NCI-H446 (cell line): ENCODE measurements around the gene FAM149A.

ENCODE experiments used
- DNase-seq, 2 experiments: peaks; one replicate each; lab custom pipeline; 2025; lab: John Stamatoyannopoulos, UW

The FAM149A gene

DNA sequence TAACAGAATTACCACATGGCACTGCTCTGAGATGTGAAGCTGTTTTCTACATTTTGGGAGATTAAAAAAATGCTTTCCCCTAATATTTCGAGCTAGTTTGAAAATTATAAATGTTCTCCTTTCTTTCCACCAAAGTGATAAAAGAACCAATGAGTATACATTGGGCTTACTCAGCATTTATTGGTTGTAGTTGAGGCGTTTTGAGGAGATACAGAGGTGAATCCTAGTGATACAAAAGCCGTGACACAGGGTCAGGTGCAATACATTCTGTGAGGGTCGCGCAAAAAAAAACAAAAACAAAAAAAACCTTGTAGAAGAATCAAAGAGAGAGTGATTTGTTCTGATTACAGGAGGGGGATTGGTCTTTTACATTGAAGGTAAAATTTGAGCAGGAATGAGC lies 54.5 kb downstream of the FAM149A start:
- DNase-seq = no peak

DNA sequence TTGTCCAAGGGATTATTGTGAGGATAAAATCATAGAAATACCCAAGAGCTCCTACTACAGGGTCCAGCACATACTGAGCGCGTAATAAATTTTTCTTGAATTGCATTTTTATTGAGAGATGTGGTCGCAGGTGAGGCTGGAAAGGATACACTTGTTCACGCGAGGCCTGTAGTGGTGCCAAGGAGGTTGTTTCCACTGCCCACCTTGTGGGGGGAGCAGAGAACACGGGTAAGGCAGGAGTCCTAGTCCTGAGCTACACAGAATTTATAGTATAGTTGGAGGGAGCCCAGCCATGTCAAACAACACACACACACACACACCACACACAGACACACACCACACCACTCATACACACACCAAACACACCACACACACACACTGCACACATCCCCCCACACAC lies 55.1 kb downstream of the FAM149A start:
- no peak for DNase-seq

DNA sequence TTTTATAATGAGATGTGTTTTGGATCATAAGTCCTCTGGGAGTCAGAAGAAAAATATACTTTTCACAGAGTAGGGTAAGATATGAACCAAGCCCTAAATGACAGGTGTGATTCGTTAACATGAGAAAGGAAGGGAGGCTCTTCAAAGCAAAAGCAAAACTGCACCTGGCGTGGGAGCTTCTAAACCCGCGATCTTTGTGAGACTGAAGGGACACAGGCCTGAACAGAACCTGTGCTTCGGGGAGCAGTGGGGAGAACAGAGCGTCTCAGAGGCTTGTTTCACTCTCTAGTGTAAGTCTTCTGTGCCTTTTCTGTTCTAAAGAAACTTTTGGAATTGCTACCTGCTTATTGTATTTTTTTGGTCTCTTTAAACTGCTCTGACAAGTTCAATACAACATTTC lies 56.6 kb downstream of the FAM149A start:
- no peak for DNase-seq

DNA sequence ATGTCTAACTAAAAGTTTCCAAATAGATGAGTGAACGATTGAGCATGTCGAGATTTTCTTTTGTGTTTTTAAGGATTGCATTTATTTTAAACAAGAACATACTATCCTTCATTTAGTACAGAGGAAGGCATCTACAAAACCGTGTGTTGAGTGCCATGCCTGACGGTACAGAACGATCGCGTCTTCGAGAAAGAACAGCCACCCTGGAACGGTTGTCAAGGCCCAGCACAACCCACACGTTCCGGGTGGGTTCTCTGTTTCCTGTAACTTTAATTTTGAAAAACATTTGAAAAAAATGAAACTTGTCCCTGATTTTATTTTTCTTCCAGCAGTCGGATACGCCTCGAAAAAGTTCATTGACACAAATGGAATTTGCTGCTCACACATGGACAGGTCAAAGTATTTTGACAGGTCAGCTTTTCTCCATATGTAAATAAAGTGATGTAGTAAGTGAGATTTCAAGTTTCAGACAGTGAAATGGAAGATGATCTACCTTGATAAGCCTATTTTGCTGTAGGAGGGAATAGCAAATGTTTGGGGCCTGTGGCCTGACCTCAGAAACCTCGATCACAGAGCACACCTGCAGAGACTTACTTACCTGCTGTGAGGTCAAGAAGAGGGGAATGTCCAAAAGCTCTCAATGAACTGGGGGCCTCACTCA lies 62.5 kb downstream of the FAM149A start:
- no peak for DNase-seq

DNA sequence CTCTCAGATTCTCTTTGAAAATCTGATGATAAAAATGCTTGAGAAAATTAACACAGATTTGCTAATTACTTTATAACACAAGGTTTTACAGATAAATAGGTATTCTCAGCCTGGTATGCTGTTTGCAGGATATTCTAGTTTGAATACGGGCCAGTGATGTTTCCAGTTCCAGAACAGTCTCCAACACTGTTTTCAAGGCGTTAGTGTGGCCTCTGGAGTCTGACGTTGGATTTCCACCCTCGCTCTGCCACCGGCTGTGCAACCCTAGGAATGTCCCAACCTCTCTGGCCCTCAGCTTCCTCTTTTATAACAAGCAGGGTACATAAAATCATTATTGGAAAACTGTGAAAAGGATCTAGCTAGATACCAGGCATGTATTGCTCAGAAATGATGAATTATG lies 63.1 kb downstream of the FAM149A start:
- DNase-seq = no peak

DNA sequence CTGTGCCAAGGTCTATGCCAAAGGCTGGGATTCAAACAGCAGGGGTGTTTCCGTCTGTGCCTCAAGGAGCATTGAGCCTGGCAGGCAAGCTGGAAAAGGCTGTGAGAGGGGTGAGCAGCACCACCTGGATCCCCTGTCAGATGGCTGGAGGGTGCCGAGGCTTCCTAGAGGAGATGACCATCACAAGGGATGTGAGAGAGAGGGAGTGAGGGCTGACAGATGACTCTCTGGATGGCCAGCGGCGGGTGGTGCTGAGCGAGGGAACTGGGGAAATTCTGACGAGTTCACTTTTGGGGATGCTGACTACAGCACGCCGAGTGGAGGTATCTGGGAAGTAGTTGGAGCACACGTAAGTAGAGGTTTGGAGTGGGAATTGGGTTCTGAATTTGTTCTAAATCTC lies 64.2 kb downstream of the FAM149A start:
- DNase-seq = no peak

DNA sequence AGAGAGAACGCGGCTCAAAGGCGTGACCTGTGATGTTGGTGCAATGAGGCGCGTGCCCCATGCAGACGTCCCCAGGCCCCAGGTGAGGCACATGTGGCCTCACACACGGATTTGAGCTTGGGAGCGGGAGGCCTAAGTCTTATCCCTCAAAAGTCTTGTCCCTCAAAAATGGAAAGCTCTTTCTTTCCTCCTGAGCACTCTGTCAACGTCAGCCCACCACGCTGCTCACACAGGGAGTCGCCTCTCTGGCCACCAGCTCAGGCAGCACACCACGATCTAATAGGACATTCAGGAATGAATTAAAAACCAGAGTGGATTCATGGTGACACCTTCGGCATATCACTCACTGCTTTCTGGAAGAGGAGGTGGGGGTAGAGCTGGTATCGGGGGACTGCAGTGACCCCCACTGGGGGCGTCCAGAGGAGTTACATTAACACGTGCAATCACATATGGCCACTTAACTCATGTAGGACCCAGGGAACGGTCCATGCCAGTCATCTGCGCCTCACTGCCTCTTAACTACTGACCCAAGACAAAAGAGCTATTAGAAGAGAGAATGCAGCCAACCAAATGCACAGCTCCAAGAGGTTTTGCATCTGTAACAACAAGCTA lies 64.9 kb downstream of the FAM149A start:
- DNase-seq = no peak

DNA sequence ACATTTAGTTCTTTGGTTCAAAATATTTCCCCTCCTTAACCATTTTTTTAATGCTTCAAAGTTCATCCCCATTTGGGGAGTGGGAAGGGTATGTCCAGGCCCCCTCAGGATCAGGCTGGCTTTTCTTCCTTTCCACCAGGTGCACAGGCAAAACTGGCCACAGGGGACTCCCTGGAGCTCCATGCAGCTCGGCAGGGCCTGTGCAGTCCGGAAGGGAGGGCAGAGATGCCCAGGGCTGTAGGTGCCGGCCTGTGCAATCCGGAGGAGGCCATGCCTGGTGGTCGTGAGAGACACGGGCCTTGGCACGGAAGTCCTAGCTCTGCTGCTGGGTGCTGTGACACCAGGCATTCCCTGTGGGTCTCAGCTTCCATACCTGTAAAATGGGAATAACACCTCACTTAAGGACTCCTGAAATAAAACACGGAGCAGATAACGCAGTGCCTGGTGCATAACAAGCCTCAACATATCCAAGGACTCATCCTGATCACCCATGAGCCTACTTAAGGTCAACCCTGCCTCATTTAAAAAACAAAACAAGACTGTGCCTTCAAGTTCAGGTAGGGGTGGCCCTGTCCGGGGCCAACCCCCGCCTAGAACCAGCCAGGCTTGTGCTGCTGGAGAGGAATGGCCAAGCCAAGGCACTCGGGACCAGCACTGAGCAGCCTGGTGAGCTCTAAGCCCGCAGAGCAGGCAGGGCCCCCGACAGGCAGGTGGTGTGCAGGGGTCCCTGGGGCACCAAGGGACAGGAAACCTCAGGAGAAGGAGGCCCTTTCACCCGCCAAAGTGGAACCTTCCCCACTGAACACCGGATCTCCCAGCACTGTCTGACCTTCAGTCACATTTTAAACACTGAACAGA lies 65.7 kb downstream of the FAM149A start:
- DNase-seq = no peak

DNA sequence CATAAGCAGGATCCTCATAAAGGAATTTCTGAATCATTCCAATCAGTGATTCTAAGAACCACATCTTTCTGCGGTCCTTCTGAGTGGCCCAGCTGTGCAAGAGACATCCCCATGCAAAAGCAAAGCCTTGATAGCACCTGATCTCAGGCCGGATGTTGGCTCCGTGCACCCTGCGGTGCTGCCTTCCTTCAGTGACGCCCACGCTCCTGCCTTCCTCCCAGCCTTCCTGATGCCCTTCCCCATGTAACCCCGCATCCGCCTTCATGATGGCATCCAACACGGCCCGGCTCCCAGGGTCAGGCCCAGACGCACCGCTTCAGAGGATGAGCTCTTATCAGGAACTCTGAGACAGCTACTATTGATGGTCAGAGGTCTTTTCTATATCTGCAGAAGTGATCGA lies 66.5 kb downstream of the FAM149A start:
- DNase-seq = no peak

DNA sequence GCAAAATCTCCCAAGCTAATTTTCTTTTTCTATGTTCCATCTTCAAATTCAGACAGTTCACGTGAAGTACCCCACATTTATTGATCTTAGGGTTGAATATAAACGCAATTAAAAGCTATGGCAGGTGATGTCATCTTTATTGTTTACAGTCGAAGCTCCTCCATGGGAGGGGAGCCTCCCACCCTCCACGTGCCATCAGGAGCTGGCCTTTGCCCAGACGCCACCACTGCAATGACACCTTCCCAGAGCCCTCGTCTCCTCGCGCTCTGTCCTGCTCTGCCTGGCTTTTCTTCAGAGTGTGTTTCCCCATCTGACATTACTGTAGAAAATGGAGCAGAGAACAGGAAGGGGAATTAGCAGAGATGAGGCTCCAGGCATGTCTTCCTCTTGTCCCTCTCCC lies 68.0 kb downstream of the FAM149A start:
- no peak for DNase-seq

DNA sequence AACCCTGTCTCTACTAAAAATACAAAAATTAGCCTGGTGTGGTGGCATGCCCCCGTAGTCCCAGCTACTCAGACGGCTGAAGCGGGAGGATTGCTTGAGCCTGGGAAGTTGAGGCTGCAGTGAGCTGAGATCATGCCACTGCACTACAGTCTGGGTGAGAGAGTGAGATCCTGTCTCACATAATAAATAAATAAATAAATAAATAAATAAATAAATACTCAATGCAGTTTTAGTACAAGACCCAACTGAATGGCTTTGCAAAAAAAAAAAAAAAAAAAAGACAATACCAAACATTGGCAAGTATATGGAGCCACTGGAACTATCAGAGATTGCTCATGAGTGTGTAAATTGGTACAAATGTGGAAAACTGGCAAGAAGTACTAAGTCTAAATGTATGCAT lies 83.6 kb downstream of the FAM149A start:
- no peak for DNase-seq

DNA sequence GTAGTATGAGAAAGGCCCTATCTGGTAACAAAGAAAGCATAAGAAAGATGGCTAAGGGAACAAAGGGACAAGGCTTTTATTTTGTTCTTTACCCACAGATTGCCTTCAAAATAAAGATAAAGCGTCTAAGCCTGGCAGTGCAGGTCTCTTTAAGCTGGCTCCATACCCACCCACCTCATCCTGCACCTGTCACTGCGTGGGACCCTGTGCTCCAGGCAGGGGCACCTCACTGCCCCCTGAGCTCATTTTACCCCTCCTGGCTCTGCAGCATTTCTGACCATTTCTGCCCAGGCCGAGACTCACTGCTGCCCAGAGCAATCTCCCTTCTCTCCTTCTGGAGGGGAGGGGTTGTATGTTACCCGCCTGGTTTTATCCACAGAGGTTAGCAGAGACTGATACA lies 85.2 kb downstream of the FAM149A start:
- DNase-seq = no peak

DNA sequence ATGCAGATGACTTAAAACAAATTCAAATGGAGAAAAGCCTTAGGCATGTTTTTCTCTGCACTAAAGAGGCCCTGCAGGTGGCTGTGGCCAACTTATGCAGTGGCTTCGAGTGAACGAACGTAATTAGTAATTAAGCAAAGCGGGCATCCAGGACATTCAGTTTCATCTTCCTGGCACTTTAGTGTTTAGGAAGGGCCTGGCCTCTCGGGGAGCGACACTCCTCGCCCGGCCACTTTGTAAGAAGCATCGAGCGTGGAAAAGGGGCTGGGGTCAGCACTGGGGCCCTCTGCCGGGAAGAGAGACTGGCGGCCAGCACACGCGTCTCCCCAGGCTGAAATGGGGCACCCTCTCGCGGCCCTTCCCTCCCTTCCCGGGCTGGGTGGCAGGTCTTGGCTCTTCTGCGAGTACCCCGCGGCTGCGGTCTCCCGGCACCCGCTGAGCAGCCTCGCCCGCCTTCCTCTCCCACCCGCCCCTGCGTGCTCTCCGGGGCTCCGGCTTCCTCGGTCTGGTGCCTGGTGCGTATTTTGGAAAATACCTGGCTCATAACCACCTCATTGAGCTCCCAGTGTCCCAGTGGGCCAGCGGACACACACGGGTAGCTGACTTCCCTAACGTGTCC lies 86.2 kb downstream of the FAM149A start:
- no peak for DNase-seq

DNA sequence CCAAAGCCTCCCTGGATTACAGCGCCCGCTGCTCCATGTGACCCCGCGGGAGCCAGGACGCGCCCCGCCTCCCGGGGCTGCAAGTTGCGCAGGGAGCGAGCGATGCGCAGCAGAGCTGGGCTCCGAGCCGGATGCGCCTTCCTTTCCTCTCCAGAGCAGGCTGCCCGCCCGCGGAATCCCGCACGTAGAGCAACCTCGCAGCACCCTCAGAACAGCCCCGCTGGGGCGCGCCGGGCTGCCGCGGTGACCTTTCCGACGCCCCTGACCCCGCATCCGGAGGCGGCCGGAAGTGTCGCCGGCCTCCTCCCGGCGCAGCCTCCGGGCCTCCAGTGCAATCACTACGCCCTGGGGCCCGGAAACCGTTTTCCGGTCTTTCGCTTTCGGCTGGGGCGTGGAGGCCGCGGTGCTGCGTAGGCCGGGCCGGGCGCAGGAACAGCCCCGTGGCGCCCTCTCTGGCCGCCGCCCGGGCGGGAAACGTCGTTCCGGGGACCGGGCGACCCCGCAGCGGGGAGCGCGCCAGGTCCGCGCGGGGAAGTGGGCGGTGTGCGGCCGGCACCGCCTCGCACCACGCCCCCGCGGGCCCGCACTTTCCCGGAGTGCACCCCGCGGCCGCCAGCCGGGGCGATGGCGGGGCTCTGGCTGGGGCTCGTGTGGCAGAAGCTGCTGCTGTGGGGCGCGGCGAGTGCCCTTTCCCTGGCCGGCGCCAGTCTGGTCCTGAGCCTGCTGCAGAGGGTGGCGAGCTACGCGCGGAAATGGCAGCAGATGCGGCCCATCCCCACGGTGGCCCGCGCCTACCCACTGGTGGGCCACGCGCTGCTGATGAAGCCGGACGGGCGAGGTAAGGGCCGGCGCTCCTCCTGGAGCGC lies 86.9 kb downstream of the FAM149A start, which contains the start of gene CYP4V2:
Gene CYP4V2 (plus strand): TSS at position 368 of the 866 bp plus-strand sequence. CDS start 257 bp downstream, at position 625.
- no peak for DNase-seq

DNA sequence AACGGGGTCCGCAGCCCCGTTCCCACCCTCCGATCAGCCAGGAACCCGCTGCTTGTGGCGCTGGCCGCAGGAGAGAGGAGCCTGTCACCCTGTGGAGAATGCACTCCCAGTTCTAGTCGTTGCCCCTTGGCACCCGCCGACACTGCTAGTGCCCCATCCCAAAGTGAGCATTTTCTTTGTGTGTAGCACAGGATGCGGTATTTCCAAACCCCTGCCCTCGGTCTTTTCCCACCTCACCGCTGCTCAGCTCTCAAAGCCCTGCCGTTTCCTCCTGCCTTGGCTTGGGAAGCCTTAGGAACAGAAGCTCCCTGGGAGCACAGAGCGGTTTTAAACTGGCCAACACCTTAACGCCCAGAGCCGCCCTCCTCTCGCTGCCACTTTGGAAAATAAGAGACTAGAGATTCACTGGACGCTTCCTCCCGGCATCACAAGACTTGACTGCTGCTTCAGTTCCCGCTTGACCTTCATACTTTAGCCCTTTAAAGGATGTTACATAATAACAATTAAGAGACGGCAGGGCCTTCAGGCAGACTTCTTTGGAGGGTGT lies 87.6 kb downstream of the FAM149A start:
- DNase-seq = no peak

DNA sequence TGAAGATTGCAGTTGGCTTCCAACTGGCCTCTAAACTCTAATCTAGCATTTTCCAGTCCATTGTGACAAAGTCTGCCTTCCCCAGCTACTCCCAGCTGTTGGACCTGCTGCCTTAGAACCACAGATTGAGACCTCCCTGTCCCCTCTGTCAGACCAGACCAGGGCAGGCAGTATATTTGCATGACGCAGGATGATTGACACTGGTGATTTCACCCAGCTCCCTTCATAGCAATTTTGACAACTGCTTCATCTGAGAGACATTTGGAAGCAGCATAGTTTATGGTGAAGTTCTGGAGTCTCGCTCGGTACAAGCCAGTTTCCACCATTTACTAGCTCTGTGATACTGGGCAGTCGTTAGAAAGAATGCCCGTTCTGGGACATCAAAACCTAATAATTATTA lies 89.3 kb downstream of the FAM149A start:
- no peak for DNase-seq

DNA sequence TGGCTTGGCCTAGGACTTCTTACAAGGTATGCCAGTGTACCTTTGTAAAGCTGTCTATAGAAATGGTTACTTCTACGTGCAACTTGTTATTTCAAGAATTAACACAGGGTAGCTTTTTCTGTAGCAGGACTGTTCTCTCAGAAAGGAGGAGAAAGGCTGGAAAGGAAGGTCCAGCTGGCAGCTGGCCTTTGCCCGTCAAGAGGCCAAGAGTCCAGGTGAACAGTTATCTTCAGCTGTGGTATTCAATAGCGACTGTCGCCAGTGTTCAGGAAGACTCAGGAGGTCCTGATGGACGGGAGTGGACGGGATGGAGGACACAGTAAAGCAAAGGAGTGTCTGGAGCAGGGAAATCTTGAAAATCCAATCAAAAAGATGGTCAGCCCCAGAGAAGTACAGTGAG lies 91.6 kb downstream of the FAM149A start:
- no peak for DNase-seq

DNA sequence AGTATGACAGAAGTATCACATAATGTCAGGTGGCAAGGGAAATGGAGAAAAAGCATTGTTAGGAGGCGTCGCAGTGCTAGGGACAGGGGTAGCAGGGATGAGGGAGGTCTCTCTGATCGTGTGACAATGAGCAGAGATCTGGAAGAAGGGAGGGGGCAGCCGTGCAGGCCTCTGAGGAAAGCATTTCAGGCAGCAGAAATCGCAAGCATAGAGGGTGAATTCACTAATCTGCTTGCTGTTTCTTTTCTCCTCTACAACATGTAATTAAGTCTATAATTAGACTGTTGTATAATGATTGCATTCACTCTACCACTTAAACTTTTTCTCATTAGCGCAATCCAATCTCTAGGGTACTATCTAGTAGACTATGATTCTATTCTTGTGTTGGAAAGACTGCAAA lies 96.0 kb downstream of the FAM149A start:
- no peak for DNase-seq

DNA sequence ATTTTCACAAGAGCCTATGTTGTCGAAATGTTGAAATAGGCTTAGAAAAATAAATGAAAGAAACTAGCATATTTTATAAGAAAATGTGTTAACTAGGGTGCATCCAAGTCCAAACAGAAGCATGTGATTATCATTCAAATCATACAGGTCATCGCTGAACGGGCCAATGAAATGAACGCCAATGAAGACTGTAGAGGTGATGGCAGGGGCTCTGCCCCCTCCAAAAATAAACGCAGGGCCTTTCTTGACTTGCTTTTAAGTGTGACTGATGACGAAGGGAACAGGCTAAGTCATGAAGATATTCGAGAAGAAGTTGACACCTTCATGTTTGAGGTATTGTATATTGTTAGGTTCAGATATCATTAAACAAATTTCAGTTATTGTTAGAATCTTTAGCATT lies 96.5 kb downstream of the FAM149A start:
- no peak for DNase-seq

DNA sequence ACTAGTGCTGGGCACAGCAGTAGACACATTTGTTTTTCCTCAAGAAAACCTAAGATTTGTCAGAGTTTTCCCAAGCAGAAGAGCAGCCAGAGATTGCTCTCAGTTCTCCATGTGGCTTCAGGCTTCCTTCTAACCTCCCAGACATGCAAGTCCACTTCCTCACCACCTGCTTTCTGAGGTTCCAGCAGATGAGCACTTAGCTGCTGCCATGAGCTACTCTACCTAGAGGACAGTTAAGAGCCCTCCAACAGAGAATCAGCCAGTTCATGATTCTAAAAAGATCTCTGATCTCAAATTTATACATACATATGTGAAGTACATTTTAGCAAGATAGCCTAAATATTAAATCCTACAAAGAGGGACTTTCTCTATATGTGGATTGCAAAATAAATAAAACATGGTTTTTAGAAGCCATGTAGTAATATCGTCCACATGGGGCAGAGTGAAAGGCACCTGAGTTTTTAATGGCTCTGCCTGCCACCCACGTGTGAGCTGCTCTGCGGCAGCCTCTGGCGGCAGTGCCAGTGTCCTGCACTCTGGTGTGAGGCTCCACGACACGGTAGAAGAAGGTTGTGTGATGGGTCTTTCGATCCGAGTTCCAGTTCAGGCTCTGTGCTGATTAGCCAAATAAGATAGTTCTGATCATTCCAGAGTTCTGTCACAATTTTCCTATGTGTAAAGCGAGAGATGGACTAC lies 97.2 kb downstream of the FAM149A start:
- no peak for DNase-seq
